ENCODE results near the gene FKRP.

DNA sequence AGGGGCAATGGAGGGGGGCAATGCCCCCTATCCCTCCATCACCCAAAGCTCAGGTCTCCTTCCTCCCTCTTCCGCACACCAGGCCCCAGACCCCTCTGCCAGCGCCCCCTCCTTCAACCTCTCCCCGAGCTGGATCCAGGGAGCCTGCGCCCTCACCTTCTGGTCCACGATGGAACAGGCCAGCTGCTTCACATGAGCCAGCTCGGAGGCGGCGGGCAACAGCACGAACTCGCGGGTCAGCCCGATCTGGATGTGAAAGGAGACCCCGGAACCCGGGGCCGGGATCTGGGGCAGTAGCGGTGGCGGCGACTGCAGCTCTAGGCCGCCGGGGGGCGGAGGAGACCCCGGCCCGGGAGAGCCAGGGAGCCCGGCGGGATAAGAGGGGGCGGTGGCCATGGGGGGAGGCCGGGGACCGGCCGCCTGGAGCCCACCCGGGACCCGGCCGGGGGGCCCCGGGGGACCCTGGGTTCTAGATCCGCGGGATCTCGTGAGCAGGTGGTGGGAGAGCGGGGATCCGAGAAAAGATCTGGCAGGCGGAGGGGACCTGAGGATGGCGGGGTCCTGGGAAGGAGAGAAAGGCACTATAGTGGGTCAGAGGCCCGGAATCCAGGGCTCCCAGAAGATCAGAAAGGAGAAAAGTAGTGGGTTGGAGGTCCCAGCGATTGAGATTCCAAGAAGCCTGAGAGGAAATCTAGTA is 29.7 kb upstream of the FKRP start:
- TF ChIP-seq POLR2A (IDR thresholded peaks at IDR 0.05; ENCODE audit: low read depth, low read length) (no peak), POLR2AphosphoS5 (IDR thresholded peaks at IDR 0.05; ENCODE audit: low read depth, low read length) (no peak)
